ENCODE results near the gene HSPA14.

GRCh38 chr10:14810969-14811953 lies 26.8 kb upstream of the HSPA14 start:
- TF ChIP-seq EZH2 (IDR thresholded peaks at IDR 0.05; ENCODE audit: low read length, unreplicated experiment) (no peak), CTCF (conservative IDR thresholded peaks at IDR 0.05; ENCODE audit: low read depth, low read length) (no peak), EZH2phosphoT487 (IDR thresholded peaks at IDR 0.05; ENCODE audit: borderline replicate concordance, low read length) (no peak)
